ENCODE results near the gene SNAP23. TPM values are rescaled to one million over a fixed set of nuclear protein-coding genes. Genes with fewer than 3 reads are reported as not detected.

SNAP23 gene
- total RNA-seq (2014; rRNA removed; shearing (Covaris generic); ENCODE audit: low replicate concordance), result 115 and 137 TPM in 2 replicates

DNA sequence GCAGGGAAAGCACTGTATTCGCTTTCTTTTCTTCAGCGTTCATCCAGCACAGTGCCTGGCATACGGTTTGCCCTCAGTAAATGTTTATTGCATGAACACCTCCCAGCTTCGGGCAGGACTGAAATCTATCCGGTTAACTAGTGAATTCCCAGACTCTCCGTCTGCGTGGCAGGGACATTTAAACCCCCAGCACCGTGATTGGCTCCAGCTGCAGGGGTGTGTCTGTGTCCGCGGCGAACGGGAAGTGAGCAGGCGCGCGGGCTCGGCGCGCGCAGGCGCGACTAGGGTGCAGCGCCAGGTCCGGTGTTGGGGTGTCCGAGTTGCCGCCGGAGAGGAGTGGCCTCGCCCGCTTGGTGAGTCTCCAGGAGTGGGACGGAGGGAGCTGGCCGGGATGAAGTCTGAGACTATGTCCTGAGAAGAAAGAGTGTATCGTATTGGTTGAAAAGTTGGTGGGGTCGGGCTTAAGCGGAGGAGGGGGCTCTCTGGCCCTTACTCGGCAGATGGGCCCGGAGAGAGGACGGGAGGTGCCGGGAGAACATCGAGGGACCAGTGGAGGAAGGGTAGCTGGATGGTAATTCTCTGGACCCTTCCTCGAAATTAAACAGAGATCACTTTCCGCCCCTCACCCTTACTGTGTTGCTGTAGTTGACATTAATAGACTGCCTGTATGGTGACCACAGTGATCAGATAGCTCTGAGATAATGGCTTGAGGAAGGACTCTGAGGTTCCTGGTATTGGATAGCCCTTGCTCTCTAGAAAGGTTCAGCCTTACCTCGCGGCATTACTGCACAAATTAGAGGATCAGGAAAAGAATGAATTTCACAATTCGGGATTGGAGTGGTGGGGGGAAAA, at the start of gene SNAP23:
Gene SNAP23 (plus strand): TSS at position 274 of the 852 bp plus-strand sequence. CDS start 16,213 bp downstream, outside the sequence.
- peak within 1 kb of the TSS; percentile 75 for H3K4me3 ChIP-seq (ENCODE audit: low read length)
- no peaks in the 10 kb centered on the region for H3K36me3 ChIP-seq (ENCODE audit: insufficient read depth, low read length)
- H3K9ac ChIP-seq (ENCODE audit: low read length), result peak within 1 kb of the TSS; percentile 78
- H3K9me2 ChIP-seq (replicated peaks; ENCODE audit: insufficient read depth, low read length), result no peaks in the 10 kb centered on the region
- H2AFZ ChIP-seq (ENCODE audit: low read length), result peak within 1 kb of the TSS; percentile 33; the same call in 1 of the 2 replicates
- peak within 1 kb of the TSS; percentile 94 for H3K4me2 ChIP-seq (ENCODE audit: low read depth, low read length, poor library complexity, severe bottlenecking)
- peaks cover 60% of the 10 kb centered on the region for H3K79me2 ChIP-seq (ENCODE audit: low read length)
- no peaks in the 10 kb centered on the region for H4K20me1 ChIP-seq (ENCODE audit: insufficient read depth, low read depth, low read length)
- H3K4me1 ChIP-seq (ENCODE audit: low read length), result peaks cover 63% of the 10 kb centered on the region
- H3K27ac ChIP-seq (ENCODE audit: low read length), result peak within 1 kb of the TSS; percentile 42
- no peaks in the 10 kb centered on the region for H3K27me3 ChIP-seq (ENCODE audit: low read length)
- DNase-seq, result peak; percentile 94
- no peaks in the 10 kb centered on the region for H3K9me3 ChIP-seq (ENCODE audit: low read length)

DNA sequence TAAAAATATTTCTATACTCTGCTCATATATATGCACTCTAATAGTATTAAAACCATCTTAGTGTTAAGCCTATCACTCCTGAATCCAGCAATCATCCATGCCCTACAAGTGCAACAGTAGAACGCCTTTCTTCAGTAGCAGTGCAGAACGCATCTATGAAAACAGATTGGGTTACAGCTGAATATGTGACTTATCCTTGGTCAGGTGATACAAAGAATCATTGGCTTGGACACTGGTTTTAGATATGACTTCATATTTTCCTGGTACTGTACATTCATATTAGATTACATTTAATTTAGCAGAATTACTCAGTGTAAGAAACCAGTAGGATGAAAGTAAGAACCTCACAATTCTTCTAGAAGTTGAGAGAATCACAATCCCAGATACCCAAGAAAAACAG, 47.8 kb upstream of the SNAP23 start:
- H3K4me2 ChIP-seq (ENCODE audit: low read depth, low read length, poor library complexity, severe bottlenecking), result no peak overlapping the region
- no peak overlapping the region for H3K27ac ChIP-seq (ENCODE audit: low read length)
- H3K27me3 ChIP-seq (ENCODE audit: low read length), result no peaks in the 10 kb centered on the region
- no peak overlapping the region for H3K9ac ChIP-seq (ENCODE audit: low read length)
- H3K4me3 ChIP-seq (ENCODE audit: low read length), result no peak overlapping the region
- H3K9me2 ChIP-seq (replicated peaks; ENCODE audit: insufficient read depth, low read length), result no peaks in the 10 kb centered on the region
- no peaks in the 10 kb centered on the region for H3K9me3 ChIP-seq (ENCODE audit: low read length)
- H4K20me1 ChIP-seq (ENCODE audit: insufficient read depth, low read depth, low read length), result no peaks in the 10 kb centered on the region; the same call in 1 of the 2 replicates
- no peak for DNase-seq
- peaks cover 53% of the 10 kb centered on the region for H3K79me2 ChIP-seq (ENCODE audit: low read length)
- H3K36me3 ChIP-seq (ENCODE audit: insufficient read depth, low read length), result peaks cover 52% of the 10 kb centered on the region
- no peaks in the 10 kb centered on the region for H3K4me1 ChIP-seq (ENCODE audit: low read length)
- no peak overlapping the region for H2AFZ ChIP-seq (ENCODE audit: low read length)

DNA sequence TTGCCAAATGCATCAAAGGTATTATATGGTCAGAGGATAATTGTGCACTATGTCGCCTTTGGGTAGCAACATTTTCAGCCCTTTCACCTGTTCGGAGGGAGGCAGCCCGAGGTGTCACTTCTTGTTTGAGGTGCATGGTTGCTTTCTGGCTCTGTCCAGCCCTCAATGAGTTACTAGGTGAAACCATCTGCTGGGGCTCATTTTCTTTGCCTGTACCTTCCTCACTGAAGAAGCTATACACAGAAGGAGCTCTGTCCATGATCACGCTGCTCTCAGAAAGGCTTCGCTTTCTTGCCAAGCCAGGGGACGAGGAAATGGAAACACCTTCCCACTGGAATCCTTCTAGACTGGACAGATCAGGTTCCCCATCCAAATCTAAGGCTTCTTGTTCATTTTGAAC, 47.2 kb upstream of the SNAP23 start:
- no peak overlapping the region for H3K4me3 ChIP-seq (ENCODE audit: low read length)
- H2AFZ ChIP-seq (ENCODE audit: low read length), result no peak overlapping the region

DNA sequence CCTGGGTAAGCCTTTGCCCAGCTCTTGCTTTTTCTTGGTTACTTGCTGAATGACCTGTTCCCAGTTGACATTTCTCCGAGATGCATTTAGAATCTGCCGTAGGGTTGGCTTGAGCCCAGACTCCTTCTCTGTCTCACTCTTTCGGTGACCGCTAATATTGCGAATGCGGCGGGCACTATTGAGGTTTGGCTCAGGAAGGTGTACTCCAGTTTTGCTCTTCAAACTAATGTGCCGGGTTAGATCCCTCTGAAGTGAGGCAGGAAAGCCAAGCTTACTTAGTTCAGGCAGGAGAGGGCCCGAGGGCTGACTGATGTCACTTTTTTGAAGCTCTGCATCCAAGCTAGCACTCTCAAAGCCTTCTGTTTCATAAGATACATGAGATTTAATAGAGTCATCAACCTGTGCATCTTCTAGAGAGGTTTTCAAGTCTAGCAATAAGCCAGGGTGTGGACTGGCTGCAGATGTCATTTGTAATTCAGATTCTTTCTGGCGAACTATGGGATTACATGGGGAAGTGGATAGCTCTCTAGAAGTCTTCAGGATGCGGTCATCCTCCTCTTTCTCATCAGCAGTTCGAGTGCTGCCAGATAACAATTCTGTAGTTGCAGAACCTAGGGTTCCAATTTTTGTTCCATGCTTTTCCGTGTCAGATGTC, 45.5 kb upstream of the SNAP23 start:
- no peaks in the 10 kb centered on the region for H3K9me2 ChIP-seq (replicated peaks; ENCODE audit: insufficient read depth, low read length)
- no peak overlapping the region for H3K4me3 ChIP-seq (ENCODE audit: low read length)
- H3K27ac ChIP-seq (ENCODE audit: low read length), result no peak overlapping the region
- no peaks in the 10 kb centered on the region for H3K27me3 ChIP-seq (ENCODE audit: low read length)
- DNase-seq, result no peak
- H3K4me1 ChIP-seq (ENCODE audit: low read length), result peaks cover 12% of the 10 kb centered on the region
- peaks cover 55% of the 10 kb centered on the region for H3K36me3 ChIP-seq (ENCODE audit: insufficient read depth, low read length)
- no peaks in the 10 kb centered on the region; the same call in 1 of the 2 replicates for H4K20me1 ChIP-seq (ENCODE audit: insufficient read depth, low read depth, low read length)
- H2AFZ ChIP-seq (ENCODE audit: low read length), result no peak overlapping the region
- H3K9ac ChIP-seq (ENCODE audit: low read length), result no peak overlapping the region
- no peak overlapping the region for H3K4me2 ChIP-seq (ENCODE audit: low read depth, low read length, poor library complexity, severe bottlenecking)
- peaks cover 76% of the 10 kb centered on the region for H3K79me2 ChIP-seq (ENCODE audit: low read length)
- no peaks in the 10 kb centered on the region for H3K9me3 ChIP-seq (ENCODE audit: low read length)

More for the DNA sequence above, 47.2 kb upstream of the SNAP23 start:
- Histone ChIP-seq H3K36me3 (ENCODE audit: insufficient read depth, low read length) (peaks cover 52% of the 10 kb centered on the region), H3K4me2 (ENCODE audit: low read depth, low read length, poor library complexity, severe bottlenecking) (no peak overlapping the region), H3K27ac (ENCODE audit: low read length) (no peak overlapping the region), H3K9ac (ENCODE audit: low read length) (no peak overlapping the region), H4K20me1 (ENCODE audit: insufficient read depth, low read depth, low read length) (no peaks in the 10 kb centered on the region; the same call in 1 of the 2 replicates), H3K9me3 (ENCODE audit: low read length) (no peaks in the 10 kb centered on the region), H3K9me2 (replicated peaks; ENCODE audit: insufficient read depth, low read length) (no peaks in the 10 kb centered on the region), H3K27me3 (ENCODE audit: low read length) (no peaks in the 10 kb centered on the region), H3K4me1 (ENCODE audit: low read length) (no peaks in the 10 kb centered on the region), H3K79me2 (ENCODE audit: low read length) (peaks cover 59% of the 10 kb centered on the region)
- no peak for DNase-seq

DNA sequence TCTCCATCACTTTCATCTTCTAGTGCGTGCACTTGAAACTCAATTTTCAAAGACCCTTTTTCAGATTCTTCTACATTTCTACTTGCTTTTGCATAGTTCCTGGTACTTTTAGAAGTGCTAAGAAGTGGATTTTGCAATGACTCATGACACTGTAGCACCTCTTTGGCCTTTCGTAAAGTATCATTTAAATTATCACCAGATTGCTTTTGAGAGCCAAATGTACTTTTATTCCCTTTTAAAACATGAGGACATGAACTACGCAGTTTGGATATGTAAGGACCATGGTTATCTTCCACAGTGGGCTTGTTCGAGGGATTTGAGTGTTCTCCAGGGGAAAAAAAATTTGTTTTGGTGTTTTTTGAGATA, 45.0 kb upstream of the SNAP23 start:
- no peak overlapping the region for H3K9ac ChIP-seq (ENCODE audit: low read length)
- H3K27ac ChIP-seq (ENCODE audit: low read length), result no peak overlapping the region
- H3K4me2 ChIP-seq (ENCODE audit: low read depth, low read length, poor library complexity, severe bottlenecking), result no peak overlapping the region
- H3K4me3 ChIP-seq (ENCODE audit: low read length), result no peak overlapping the region
- no peaks in the 10 kb centered on the region for H3K9me3 ChIP-seq (ENCODE audit: low read length)
- H3K27me3 ChIP-seq (ENCODE audit: low read length), result no peaks in the 10 kb centered on the region
- H3K4me1 ChIP-seq (ENCODE audit: low read length), result peaks cover 17% of the 10 kb centered on the region
- DNase-seq, result no peak
- H3K79me2 ChIP-seq (ENCODE audit: low read length), result peaks cover 81% of the 10 kb centered on the region
- no peaks in the 10 kb centered on the region for H3K9me2 ChIP-seq (replicated peaks; ENCODE audit: insufficient read depth, low read length)
- H3K36me3 ChIP-seq (ENCODE audit: insufficient read depth, low read length), result peaks cover 55% of the 10 kb centered on the region
- no peaks in the 10 kb centered on the region; the same call in 1 of the 2 replicates for H4K20me1 ChIP-seq (ENCODE audit: insufficient read depth, low read depth, low read length)
- H2AFZ ChIP-seq (ENCODE audit: low read length), result no peak overlapping the region

DNA sequence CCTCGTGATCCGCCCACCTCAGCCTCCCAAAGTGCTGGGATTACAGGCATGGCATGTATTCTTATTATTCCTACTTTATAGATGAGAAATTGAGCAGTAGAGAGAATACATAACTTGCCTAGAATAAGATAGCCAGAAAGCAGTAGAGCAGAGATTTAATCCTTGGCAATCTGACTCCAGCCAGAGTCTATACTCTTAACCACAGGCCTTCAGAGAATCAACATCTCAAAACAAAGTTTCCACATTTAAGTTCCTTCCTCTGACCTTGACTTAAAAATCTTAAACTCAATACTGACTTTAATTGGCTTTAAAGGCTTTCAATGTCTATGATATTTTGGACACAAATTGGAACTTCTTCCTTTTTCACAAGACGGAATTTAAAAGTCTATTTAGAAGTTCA, 41.6 kb upstream of the SNAP23 start:
- Histone ChIP-seq H3K4me3 (ENCODE audit: low read length) (no peak overlapping the region), H3K79me2 (ENCODE audit: low read length) (peaks cover 82% of the 10 kb centered on the region)

DNA sequence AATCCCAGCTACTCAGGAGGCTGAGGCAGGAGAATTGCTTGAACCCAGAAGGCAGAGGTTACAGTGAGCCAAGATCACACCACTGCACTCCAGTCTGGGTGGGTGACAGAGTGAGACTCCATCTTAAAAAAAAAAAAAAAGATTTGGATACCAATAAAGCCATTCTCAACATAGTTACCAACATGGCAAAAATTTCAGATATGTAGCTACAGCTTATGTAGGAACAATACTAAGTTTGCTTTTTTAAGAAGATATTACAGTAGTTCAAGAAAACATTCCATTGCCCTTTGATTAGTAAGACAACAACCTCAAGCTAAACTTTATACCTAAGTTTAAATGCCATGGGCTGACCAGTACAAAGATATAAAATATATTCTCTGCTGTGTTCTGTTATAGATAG, 38.9 kb upstream of the SNAP23 start:
- peaks cover 65% of the 10 kb centered on the region for H3K4me1 ChIP-seq (ENCODE audit: low read length)
- H3K27ac ChIP-seq (ENCODE audit: low read length), result peak overlapping the region; percentile 99
- H3K4me3 ChIP-seq (ENCODE audit: low read length), result peak overlapping the region; percentile 66
- no peak overlapping the region for H2AFZ ChIP-seq (ENCODE audit: low read length)
- peak overlapping the region; percentile 69 for H3K9ac ChIP-seq (ENCODE audit: low read length)
- H4K20me1 ChIP-seq (ENCODE audit: insufficient read depth, low read depth, low read length), result no peaks in the 10 kb centered on the region
- H3K27me3 ChIP-seq (ENCODE audit: low read length), result no peaks in the 10 kb centered on the region
- H3K79me2 ChIP-seq (ENCODE audit: low read length), result peaks cover 79% of the 10 kb centered on the region
- peaks cover 14% of the 10 kb centered on the region; the same call in 1 of the 2 replicates for H3K36me3 ChIP-seq (ENCODE audit: insufficient read depth, low read length)
- H3K4me2 ChIP-seq (ENCODE audit: low read depth, low read length, poor library complexity, severe bottlenecking), result peak overlapping the region; percentile 79
- peak; percentile 62 for DNase-seq
- H3K9me2 ChIP-seq (replicated peaks; ENCODE audit: insufficient read depth, low read length), result no peaks in the 10 kb centered on the region
- no peaks in the 10 kb centered on the region for H3K9me3 ChIP-seq (ENCODE audit: low read length)

More for the DNA sequence above, 41.6 kb upstream of the SNAP23 start:
- H3K4me1 ChIP-seq (ENCODE audit: low read length), result peaks cover 52% of the 10 kb centered on the region
- H3K36me3 ChIP-seq (ENCODE audit: insufficient read depth, low read length), result peaks cover 37% of the 10 kb centered on the region; the same call in 1 of the 2 replicates
- H3K9me3 ChIP-seq (ENCODE audit: low read length), result no peaks in the 10 kb centered on the region
- DNase-seq, result no peak
- H4K20me1 ChIP-seq (ENCODE audit: insufficient read depth, low read depth, low read length), result no peaks in the 10 kb centered on the region
- peak overlapping the region; percentile 99 for H3K27ac ChIP-seq (ENCODE audit: low read length)
- H3K9me2 ChIP-seq (replicated peaks; ENCODE audit: insufficient read depth, low read length), result no peaks in the 10 kb centered on the region
- H3K4me2 ChIP-seq (ENCODE audit: low read depth, low read length, poor library complexity, severe bottlenecking), result peak overlapping the region; percentile 79
- H2AFZ ChIP-seq (ENCODE audit: low read length), result no peak overlapping the region
- no peaks in the 10 kb centered on the region for H3K27me3 ChIP-seq (ENCODE audit: low read length)
- H3K9ac ChIP-seq (ENCODE audit: low read length), result no peak overlapping the region

DNA sequence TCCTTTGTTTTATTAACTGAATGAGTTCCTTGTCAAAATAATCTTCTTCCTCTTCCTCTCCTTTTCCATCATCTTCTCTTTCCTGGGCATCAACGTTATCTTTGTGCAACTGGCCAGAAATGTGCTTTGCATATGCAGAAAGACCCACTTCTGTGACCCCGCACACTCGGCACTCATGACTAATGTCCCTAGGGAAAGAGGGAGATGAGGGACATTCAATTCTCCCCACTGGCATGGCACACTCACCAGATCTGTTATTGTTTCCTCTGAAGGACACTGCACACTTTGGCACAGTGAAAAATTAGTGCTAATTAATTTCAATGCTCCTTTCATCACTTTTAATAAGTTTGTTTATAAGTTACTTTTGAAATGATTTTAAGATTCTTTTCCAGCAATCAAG, 38.5 kb upstream of the SNAP23 start:
- H2AFZ ChIP-seq (ENCODE audit: low read length), result no peak overlapping the region
- peak overlapping the region; percentile 66 for H3K4me3 ChIP-seq (ENCODE audit: low read length)
- peaks cover 13% of the 10 kb centered on the region; the same call in 1 of the 2 replicates for H3K36me3 ChIP-seq (ENCODE audit: insufficient read depth, low read length)
- no peaks in the 10 kb centered on the region for H3K27me3 ChIP-seq (ENCODE audit: low read length)
- peak overlapping the region; percentile 69 for H3K9ac ChIP-seq (ENCODE audit: low read length)
- DNase-seq, result peak; percentile 82
- peak overlapping the region; percentile 79 for H3K4me2 ChIP-seq (ENCODE audit: low read depth, low read length, poor library complexity, severe bottlenecking)
- peaks cover 70% of the 10 kb centered on the region for H3K4me1 ChIP-seq (ENCODE audit: low read length)
- no peaks in the 10 kb centered on the region for H3K9me2 ChIP-seq (replicated peaks; ENCODE audit: insufficient read depth, low read length)
- no peaks in the 10 kb centered on the region for H3K9me3 ChIP-seq (ENCODE audit: low read length)
- peaks cover 80% of the 10 kb centered on the region for H3K79me2 ChIP-seq (ENCODE audit: low read length)
- peak overlapping the region; percentile 99 for H3K27ac ChIP-seq (ENCODE audit: low read length)
- H4K20me1 ChIP-seq (ENCODE audit: insufficient read depth, low read depth, low read length), result no peaks in the 10 kb centered on the region

Measured in Karpas-422 (cell line).